Loucy (cell line): ENCODE measurements around the gene MT2A.

Experiments
- EZH2phosphoT487 ChIP-seq: fragments of 200-600 bp; IDR thresholded peaks from 2 replicates; pipeline ENCODE4 v1.6.1; 2018; ENCODE audit warnings: antibody characterized with exemption, mild to moderate bottlenecking, moderate library complexity, borderline replicate concordance
- TF ChIP-seq, protein P1 (sequence below): fragments of 200-600 bp; sonication (generic); conservative IDR thresholded peaks from 2 replicates; pipeline ENCODE4 v1.5.1; 2014; ENCODE audit warnings: mild to moderate bottlenecking, antibody characterized with exemption, low read length

DNA sequence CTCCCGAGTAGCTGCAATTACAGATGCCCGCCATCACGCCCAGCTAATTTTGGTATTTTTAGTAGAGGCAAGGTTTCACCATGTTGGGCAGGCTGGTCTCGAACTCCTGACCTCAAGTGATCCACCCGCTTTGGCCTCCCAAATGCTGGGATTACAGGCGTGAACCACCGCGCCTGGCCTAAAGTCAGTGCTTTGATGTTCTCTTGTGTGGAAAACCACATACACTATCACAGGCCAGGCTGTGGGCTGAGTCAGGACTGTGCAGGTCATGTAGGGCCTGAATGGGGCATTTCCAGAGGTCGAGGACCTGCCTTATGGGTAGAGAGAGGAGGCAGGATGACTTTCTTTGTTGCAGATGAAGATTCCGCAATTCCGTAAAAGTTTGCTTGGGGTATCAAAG lies 24.1 kb upstream of the MT2A start:
- TF ChIP-seq, protein P1, sequence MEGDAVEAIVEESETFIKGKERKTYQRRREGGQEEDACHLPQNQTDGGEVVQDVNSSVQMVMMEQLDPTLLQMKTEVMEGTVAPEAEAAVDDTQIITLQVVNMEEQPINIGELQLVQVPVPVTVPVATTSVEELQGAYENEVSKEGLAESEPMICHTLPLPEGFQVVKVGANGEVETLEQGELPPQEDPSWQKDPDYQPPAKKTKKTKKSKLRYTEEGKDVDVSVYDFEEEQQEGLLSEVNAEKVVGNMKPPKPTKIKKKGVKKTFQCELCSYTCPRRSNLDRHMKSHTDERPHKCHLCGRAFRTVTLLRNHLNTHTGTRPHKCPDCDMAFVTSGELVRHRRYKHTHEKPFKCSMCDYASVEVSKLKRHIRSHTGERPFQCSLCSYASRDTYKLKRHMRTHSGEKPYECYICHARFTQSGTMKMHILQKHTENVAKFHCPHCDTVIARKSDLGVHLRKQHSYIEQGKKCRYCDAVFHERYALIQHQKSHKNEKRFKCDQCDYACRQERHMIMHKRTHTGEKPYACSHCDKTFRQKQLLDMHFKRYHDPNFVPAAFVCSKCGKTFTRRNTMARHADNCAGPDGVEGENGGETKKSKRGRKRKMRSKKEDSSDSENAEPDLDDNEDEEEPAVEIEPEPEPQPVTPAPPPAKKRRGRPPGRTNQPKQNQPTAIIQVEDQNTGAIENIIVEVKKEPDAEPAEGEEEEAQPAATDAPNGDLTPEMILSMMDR: no peak
- TF ChIP-seq EZH2phosphoT487: no peak
